OCI-LY7 (cell line): Measurements from ENCODE around the gene ATXN10. TPM values are rescaled to one million over a fixed set of nuclear protein-coding genes. Genes with fewer than 3 reads are reported as not detected.

Source experiments
- BruUV-seq: library from RNA; stranded (reverse); fragments of 400-500 nt; replicated peaks from 2 replicates; lab custom pipeline; 2021; lab: Mats Ljungman, UMichigan
- CTCF ChIA-PET: fragments of 300-600 bp; sonication (Branson Sonifier 250); formaldehyde crosslinking; loops from one replicate; lab custom pipeline; 2022; ENCODE audit warnings: antibody characterized with exemption; ENCODE audit not compliant: unreplicated experiment; lab: Charles Lee
- POLR2A ChIA-PET: fragments of 300-600 bp; sonication (Branson Sonifier 250); formaldehyde crosslinking; loops from one replicate; lab custom pipeline; 2022; ENCODE audit warnings: antibody characterized with exemption; lab: Charles Lee
- DNase-seq: peaks from one replicate; pipeline ENCODE4 v3.0.0-alpha.2; 2015; ENCODE audit warnings: low spot score
- H2AFZ ChIP-seq: fragments of 200-600 bp; sonication (generic), shearing (Covaris generic); 2 replicates; pipeline ENCODE4 v1.6.1; 2014; ENCODE audit warnings: mild to moderate bottlenecking, antibody characterized with exemption, low read length, moderate library complexity
- H3K27ac ChIP-seq: fragments of 200-600 bp; sonication (generic); 2 replicates; pipeline ENCODE4 v1.5.1; 2014; ENCODE audit warnings: mixed run types, low read depth, mild to moderate bottlenecking, moderate library complexity, low read length, inconsistent platforms; ENCODE audit not compliant: poor library complexity, severe bottlenecking
- H3K36me3 ChIP-seq: fragments of 200-600 bp; sonication (generic); 2 replicates; pipeline ENCODE4 v1.6.1; 2014; ENCODE audit warnings: mild to moderate bottlenecking, antibody characterized with exemption, low read length, moderate library complexity, mixed read lengths; ENCODE audit not compliant: insufficient read depth
- H3K4me1 ChIP-seq: fragments of 200-600 bp; sonication (generic); 2 replicates; pipeline ENCODE4 v1.5.1; 2014; ENCODE audit warnings: mild to moderate bottlenecking, low read length; ENCODE audit not compliant: insufficient read depth, poor library complexity, severe bottlenecking
- H3K4me2 ChIP-seq: fragments of 200-600 bp; sonication (generic); 2 replicates; pipeline ENCODE4 v1.6.1; 2014; ENCODE audit warnings: mild to moderate bottlenecking, low read length
- H3K4me3 ChIP-seq: fragments of 200-600 bp; sonication (generic); 2 replicates; pipeline ENCODE4 v1.5.1; 2014; ENCODE audit warnings: mild to moderate bottlenecking, low read depth, low read length; ENCODE audit not compliant: poor library complexity, severe bottlenecking
- H3K79me2 ChIP-seq: fragments of 200-600 bp; sonication (generic); 2 replicates; pipeline ENCODE4 v1.6.1; 2016; ENCODE audit warnings: low read depth, mild to moderate bottlenecking, low read length, moderate library complexity, mixed read lengths; ENCODE audit not compliant: insufficient read depth
- H3K9me2 ChIP-seq: fragments of 200-600 bp; sonication (generic); 2 replicates; pipeline ENCODE4 v1.6.1; 2016; ENCODE audit warnings: mild to moderate bottlenecking, low read length, mixed read lengths; ENCODE audit not compliant: insufficient read depth
- H3K9me3 ChIP-seq: fragments of 200-600 bp; sonication (generic); 2 replicates; pipeline ENCODE4 v1.6.1; 2014; ENCODE audit warnings: mild to moderate bottlenecking, mixed run types, low read length, mixed read lengths
- H4K20me1 ChIP-seq: fragments of 200-600 bp; sonication (generic); 2 replicates; pipeline ENCODE4 v1.6.1; 2014; ENCODE audit warnings: mild to moderate bottlenecking, antibody characterized with exemption, low read length, moderate library complexity, mixed read lengths; ENCODE audit not compliant: insufficient read depth
- EZH2phosphoT487 ChIP-seq: fragments of 200-600 bp; sonication (generic); IDR thresholded peaks from 2 replicates; pipeline ENCODE4 v1.6.1; 2018; ENCODE audit warnings: low read depth, borderline replicate concordance, mild to moderate bottlenecking, mixed run types, antibody characterized with exemption, low read length, moderate library complexity, mixed read lengths
- intact Hi-C: fragments of 100-400 bp; cut with micrococcal nuclease; formaldehyde crosslinking; loops from one replicate; pipeline ENCODE4 v1.10.0; 2022; ENCODE audit not compliant: unreplicated experiment
- total RNA-seq, 2 experiments: library from RNA; depleted of rRNA in 1 of 2; stranded (reverse); fragments of >200 nt in 1 of 2; shearing (Covaris generic) in 1 of 2; gene quantifications; 2 replicates each; pipeline ENCODE4 v1.2.3, GENCODE V29; 2014 to 2022
- TF ChIP-seq, protein P1 (sequence below): fragments of 200-600 bp; sonication (generic); conservative IDR thresholded peaks from 2 replicates; pipeline ENCODE4 v1.5.1; 2014; ENCODE audit warnings: mild to moderate bottlenecking, antibody characterized with exemption, low read length, moderate library complexity, mixed read lengths

Gene ATXN10
- total RNA-seq, 2 experiments from 2014 or later, result 66.1 to 197 TPM

DNA sequence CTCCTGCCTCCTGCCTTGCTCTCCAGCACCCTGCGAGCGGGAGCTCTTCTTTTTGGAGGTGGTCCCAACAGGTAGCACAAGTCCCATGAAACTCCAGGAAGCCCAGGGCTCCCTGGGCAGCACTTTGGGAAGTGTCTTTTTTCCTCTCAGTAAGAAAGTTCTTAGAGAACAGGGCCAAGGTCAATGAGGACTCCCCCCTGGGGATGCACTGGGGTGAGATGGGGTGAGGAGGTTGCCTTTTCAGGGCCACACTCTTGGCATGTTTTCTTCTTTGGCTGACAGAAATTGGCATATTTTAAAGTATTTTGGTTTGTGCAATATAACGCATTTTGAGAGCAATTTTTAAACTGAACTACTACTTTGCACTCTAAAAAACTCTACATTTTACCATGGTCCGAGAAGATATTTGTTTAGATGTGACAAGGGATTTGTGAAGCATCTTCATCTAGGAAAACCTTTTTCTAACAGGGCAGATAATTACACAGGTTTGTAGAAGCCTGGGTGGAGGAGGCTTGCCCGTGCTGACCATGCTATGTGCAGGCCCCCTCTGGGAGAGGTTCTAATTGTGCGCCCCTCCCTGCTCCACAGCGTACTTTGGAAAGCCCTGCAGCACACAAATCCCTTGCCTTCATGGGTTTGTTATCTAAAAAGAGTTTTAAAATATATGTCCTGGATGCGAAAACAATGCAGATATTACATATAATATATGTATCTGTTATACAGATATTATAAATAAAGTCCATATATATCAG lies 165.0 kb downstream of the ATXN10 start:
- Histone ChIP-seq H3K79me2 (no peaks in the 10 kb centered on the region), H2AFZ (no peak overlapping the region), H4K20me1 (no peaks in the 10 kb centered on the region), H3K27ac (no peak overlapping the region), H3K36me3 (peaks cover 5% of the 10 kb centered on the region; the same call in 1 of the 2 replicates), H3K4me3 (no peak overlapping the region), H3K9me3 (no peaks in the 10 kb centered on the region), H3K4me1 (no peaks in the 10 kb centered on the region), H3K9me2 (no peaks in the 10 kb centered on the region), H3K4me2 (no peak overlapping the region)
- intact Hi-C loops, result loop anchor here (10.0 kb wide), 1 partner anchor 262 kb away; no protein-coding TSS in a partner anchor
- no TSS peak for BruUV-seq
- no peak for TF ChIP-seq EZH2phosphoT487
- TF ChIP-seq, protein P1, sequence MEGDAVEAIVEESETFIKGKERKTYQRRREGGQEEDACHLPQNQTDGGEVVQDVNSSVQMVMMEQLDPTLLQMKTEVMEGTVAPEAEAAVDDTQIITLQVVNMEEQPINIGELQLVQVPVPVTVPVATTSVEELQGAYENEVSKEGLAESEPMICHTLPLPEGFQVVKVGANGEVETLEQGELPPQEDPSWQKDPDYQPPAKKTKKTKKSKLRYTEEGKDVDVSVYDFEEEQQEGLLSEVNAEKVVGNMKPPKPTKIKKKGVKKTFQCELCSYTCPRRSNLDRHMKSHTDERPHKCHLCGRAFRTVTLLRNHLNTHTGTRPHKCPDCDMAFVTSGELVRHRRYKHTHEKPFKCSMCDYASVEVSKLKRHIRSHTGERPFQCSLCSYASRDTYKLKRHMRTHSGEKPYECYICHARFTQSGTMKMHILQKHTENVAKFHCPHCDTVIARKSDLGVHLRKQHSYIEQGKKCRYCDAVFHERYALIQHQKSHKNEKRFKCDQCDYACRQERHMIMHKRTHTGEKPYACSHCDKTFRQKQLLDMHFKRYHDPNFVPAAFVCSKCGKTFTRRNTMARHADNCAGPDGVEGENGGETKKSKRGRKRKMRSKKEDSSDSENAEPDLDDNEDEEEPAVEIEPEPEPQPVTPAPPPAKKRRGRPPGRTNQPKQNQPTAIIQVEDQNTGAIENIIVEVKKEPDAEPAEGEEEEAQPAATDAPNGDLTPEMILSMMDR, result no peak
- ChIA-PET POLR2A (no interaction called here), CTCF (no interaction called here)
- no peak for DNase-seq

DNA sequence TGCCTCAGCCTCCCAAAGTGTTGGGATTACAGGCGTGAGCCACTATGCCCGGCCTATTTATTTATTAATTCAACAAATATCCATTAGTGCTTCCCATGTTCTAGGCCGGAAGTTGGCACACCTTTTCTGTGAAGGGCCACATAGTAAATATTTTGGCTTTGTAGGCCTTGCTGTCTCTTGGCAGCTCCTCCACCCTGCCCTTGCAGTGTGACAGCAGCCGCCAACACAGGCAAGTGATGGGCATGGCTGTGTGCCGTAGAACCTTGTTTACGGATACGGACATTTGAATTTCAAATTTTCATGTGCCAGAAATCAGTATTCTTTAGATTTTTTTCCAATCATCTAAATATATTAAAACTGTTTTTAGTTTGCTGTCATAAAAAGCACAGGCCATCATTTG lies 165.9 kb downstream of the ATXN10 start:
- Histone ChIP-seq H3K4me1 (no peaks in the 10 kb centered on the region), H3K27ac (no peak overlapping the region), H3K9me3 (no peaks in the 10 kb centered on the region), H2AFZ (no peak overlapping the region), H3K79me2 (no peaks in the 10 kb centered on the region), H3K9me2 (no peaks in the 10 kb centered on the region), H4K20me1 (no peaks in the 10 kb centered on the region), H3K4me2 (no peak overlapping the region), H3K4me3 (no peak overlapping the region), H3K36me3 (peaks cover 9% of the 10 kb centered on the region; the same call in 1 of the 2 replicates)
- CTCF ChIA-PET, result no interaction called here
- POLR2A ChIA-PET, result no interaction called here
- no peak for DNase-seq
- no TSS peak for BruUV-seq
- TF ChIP-seq EZH2phosphoT487, result no peak
- TF ChIP-seq, protein P1, result no peak
- intact Hi-C loops, result loop anchor here (10.0 kb wide), 1 partner anchor 263 kb away; no protein-coding TSS in a partner anchor
